NCI-H345 (cell line): ENCODE data around the gene PARP1.
"Not testable (repeated sequence)": the region's sequence is repeated elsewhere in the genome, so short reads cannot be mapped to it uniquely, and the experiment has no call there.

ENCODE experiments used
- DNase-seq: peaks from one replicate; lab custom pipeline; 2025; lab: John Stamatoyannopoulos, UW

The PARP1 gene

GRCh38 chr1:226407497-226408284, at the start of gene PARP1:
PARP1 (minus strand) TSS chr1:226408093; CDS start chr1:226407929, 164 bp downstream.
- peak; percentile 91 for DNase-seq

GRCh38 chr1:226457307-226457712, 49.4 kb upstream of the PARP1 start:
- DNase-seq, result no peak

DNA sequence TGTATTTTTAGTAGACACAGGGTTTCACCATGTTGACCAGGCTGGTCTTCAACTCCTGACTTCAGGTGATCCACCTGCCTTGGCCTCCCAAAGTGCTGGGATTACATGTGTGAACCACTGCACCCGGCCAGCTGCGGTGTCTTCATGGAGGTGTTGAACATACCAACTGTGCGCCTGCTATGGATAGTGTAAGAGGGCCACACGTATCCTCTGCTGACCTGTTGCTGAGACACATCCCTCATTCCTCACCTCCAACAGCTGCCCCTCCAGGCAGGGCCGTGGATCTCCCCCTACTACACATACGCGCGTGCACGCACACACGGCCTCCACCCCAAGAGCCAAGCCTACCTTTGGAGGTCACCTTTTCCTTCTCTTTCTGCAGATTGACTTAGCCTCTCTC, 48.0 kb upstream of the PARP1 start:
- no peak for DNase-seq

- no peak for DNase-seq
Measured at GRCh38 chr1:226454349-226454748, 46.5 kb upstream of the PARP1 start.

- DNase-seq, result no peak
Measured at GRCh38 chr1:226453015-226453704, 45.3 kb upstream of the PARP1 start.

- no peak for DNase-seq
Measured at GRCh38 chr1:226450688-226451087, 42.8 kb upstream of the PARP1 start.

DNA sequence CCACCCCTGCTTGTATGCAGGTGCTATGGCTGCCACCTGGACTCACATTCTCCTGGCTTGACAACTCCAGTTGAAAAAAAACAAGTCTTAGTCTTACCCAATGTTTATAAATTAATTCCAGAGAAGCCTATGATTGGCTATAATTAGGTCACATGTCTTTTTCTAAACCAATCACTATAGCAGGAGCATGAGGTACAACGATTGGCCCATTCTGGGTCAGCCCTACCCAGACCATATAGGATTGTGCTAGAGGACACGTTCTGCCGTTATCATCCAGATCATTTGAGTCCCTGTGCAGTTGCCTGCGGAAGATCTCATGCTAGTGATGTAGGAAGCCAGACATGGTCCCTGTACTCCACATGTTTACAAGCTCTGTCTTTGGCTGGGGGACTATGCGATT, 41.9 kb upstream of the PARP1 start:
- no peak for DNase-seq

- no peak for DNase-seq
Measured at GRCh38 chr1:226447932-226448665, 40.2 kb upstream of the PARP1 start.

- DNase-seq, result no peak
Measured at GRCh38 chr1:226446094-226446493, 38.2 kb upstream of the PARP1 start.

DNA sequence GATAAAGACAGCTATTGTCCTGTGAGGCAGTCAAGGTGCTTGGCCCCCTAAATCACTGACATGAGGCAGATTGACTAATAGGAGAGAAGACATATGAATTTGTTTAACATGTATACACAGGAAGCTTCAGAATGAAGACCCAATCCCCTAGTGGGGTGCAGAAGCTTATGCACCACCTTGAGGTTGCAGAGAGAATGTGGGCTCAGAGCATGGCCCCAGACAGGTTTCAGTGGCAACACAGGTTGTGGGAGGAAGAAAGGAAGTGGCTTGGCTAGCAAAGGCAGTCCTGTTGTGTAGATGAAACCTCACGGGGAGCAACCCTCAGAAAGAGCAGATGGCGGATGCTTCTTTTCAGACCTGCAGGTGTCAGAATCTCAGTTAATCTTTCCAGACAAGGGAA, 37.0 kb upstream of the PARP1 start:
- DNase-seq, result no peak

GRCh38 chr1:226443439-226443838, 35.5 kb upstream of the PARP1 start:
- DNase-seq, result no peak

DNA sequence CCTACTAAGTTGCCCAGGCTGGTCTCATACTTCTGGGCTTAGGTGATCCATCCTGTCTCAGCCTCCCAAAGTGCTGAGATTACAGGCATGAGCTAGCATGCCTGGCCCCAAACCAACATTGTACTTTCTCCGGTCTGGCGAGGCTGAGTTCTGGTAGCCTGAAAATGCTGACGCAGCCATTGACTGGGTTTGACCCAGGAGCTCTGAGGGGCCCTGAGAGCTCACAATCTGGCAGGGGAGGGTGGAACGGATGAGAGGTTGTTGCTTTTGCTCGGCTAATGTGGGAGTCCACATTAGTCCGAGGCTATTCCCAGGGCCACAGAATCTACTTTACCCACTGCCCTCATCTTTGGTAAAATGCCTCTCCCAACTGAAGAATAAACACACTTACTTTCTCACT, 35.1 kb upstream of the PARP1 start:
- DNase-seq, result no peak

- DNase-seq, result no peak
Measured at GRCh38 chr1:226441629-226442028, 33.7 kb upstream of the PARP1 start.

DNA sequence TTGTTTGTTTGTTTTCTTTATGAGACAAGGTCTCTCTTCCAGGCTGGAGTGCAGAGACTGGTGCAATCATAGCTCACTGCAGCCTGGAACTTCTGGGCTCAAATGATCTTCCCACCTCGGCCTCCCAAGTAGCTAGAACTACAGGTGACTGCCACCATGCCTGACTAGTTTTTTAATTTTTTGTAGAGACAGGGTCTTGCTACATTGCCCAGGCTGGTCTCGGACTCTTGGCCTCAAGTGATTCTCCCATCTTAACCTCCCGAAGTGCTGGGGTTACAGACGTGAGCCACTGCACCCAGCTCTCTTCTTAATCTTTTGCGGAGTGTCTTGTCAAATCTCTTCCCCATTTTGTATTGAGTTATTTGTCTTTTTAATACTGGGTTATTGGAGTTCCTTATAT, 32.6 kb upstream of the PARP1 start:
- DNase-seq, result no peak

- peak; percentile 25 for DNase-seq
Measured at GRCh38 chr1:226438007-226438406, 30.1 kb upstream of the PARP1 start.

DNA sequence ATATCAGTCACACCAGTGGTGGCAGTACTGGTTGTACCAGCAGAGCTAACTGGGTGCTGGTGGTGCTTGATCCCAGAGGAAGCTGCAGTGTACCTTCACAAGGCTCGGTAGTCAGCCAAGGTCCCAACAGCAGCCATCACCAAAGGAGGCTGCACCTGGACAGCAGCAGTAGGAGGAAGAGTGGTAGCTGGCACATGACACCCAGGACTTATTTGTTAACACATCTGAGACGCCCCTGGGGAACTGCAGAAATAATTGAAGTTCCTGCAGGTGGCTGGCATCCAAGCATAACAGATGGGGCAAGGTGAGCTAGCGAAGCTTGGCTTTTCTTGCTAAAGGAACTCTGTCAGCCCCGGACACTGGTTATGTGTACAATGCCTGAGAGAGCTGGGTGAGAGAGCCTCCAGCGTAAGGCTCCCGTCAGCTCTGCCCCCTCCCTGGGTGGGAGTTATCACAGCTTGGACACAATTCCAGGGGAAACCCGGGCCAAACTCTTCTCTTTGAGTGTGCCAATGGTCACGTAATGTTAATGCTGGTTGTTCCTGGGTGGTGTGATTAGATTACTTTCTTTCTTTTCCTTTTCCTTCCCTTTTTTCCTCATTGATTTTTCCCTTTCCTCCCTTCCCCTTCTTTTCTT, 29.1 kb upstream of the PARP1 start:
- DNase-seq, result peak; percentile 81

DNA sequence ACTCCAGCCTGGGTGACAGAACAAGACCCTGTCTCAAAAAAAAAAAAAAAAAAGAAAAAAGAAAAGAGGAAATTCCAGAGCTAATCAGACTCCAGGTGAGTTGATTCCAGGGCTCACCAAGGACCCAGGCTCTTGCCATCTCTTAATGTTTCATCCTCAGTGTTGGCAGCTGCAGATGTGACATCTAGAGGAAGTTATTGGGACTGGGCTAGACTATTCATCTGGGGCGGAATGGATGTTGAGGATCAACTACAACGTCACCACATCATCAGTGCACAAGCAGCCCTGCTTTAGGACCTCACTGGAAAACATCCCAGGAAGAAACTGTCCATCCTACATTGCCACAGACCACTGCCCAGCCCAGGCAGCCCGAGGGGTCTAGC, 28.6 kb upstream of the PARP1 start:
- DNase-seq, result no peak

GRCh38 chr1:226433341-226433720, 25.4 kb upstream of the PARP1 start:
- no peak for DNase-seq

DNA sequence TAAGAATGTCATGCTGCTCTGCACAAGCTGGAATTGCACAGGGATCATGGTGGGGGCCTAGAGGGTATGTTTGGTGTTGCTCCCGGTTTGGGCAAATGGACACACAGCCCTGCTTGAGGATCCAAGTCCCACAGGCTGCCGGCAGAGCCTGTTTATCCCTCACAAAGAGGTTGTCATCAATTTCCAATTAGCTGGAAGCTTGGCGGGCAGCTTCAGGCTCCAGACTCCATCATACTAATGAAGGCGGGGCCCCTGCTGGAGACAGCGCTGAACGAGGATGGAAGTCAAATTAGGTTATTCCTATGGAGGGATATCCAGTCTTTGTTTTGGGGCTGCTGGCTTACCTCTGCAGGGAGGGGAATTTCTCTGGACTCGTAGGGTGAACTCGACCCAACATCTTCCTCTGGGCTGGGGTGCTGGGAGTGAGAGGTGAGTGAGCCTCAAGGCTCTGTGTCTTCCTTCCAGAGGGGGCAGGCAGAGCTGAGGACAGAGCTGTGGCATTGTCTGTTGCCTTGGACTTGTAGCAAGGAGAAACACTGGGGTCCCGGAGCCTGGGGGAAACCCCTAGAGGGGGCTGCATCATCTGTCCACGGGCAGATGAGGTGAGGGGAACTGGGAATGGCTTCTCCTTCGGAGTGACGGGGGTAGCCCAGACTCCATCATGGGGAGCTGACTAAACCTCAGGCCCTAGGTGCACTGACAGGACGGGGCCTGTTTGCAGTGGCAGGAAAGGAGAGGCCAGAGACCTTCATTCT, 24.9 kb upstream of the PARP1 start:
- no peak for DNase-seq

DNA sequence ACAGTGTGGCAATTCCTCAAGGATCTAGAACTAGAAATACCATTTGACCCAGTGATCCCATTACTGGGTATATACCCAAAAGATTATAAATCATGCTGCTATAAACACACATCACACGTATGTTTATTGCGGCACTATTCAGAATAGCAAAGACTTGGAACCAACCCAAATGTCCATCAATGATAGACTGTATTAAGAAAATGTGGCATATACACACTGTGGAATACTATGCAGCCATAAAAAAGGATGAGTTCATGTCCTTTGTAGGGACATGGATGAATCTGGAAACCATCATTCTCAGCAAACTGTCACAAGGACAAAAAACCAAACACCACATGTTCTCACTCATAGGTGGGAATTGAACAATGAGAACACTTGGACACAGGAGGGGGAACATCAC, 24.0 kb upstream of the PARP1 start:
- not testable (repeated sequence) for DNase-seq

- DNase-seq, result no peak
Measured at GRCh38 chr1:226429858-226430715, 22.2 kb upstream of the PARP1 start.
